Heart left ventricle (tissue), 13 donors: ENCODE data around the gene SELP.

Source experiments
- CTCF ChIP-seq, 12 donors: fragments of 200-600 bp; sonication (generic) in 4 of 12; IDR thresholded peaks; one replicate each; pipeline versions ENCODE4 v1.5.0 to v1.8.0; 2018 to 2022; ENCODE audit warnings: antibody characterized with exemption in 12 of 12, mild to moderate bottlenecking in 5 of 12
- POLR2A ChIP-seq, 2 donors: fragments of 450-650 bp; IDR thresholded peaks; one replicate each; pipeline ENCODE4 v1.6.1; 2017; ENCODE audit warnings: antibody characterized with exemption in 2 of 2, mild to moderate bottlenecking in 2 of 2, moderate library complexity in 2 of 2
- donor health status: ischemic (EF 13 %, LVEDD 7.1; RV severe dilation, severe dysfunction).
- donor health status: DM: no; HTN: yes; CAD: no.
- donor health status: DM: no; HTN: no; CAD: no.
- donor health status: ischemic (EF 25% LVEDD 6.9; RV normal size, moderate dysfunction).
- donor health status: ischemic (EF 25% LVEDD 5.7; RV mildly dilated, moderate dysfunction).
- donor health status: ischemic (EF 35%, LVEDD 5.7; RV mildly dilated, moderate dysfunction).
- donor health status: nonischemic (EF 11% LVEDD 7.7; RV severe dilation, severe dysfunction).
- donor health status: DM: yes; HTN: yes; CAD: no.
- donor health status: PGD.
- donor health status: ischemic (EF 29% LVEDD 5.4; RV normal size, mild dysfunction).
- donor health status: nonischemic (EF 23%, LVEDD 6.1; RV moderate dilation, normal function).

- TF ChIP-seq CTCF (IDR thresholded peaks at IDR 0.05) (no peak), POLR2A (IDR thresholded peaks at IDR 0.05) (no peak)
Measured at GRCh38 chr1:169648709-169649108, 18.8 kb upstream of the SELP start.
